GM23248 (cell line): ENCODE results near the gene HHEX. TPM values are rescaled to one million over a fixed set of nuclear protein-coding genes. Genes with fewer than 3 reads are reported as not detected.

ENCODE experiments used
- DNase-seq: peaks from one replicate; pipeline ENCODE4 v3.0.0-alpha.2; 2015
- H2AFZ ChIP-seq: fragments of 200-600 bp; sonication (generic); 2 replicates; pipeline ENCODE4 v1.6.1; 2016; ENCODE audit warnings: antibody characterized with exemption
- H3F3A ChIP-seq: fragments of 200-600 bp; sonication (generic); 2 replicates; pipeline ENCODE4 v1.6.1; 2016; ENCODE audit warnings: mild to moderate bottlenecking, antibody characterized with exemption, mixed run types; ENCODE audit not compliant: insufficient read depth
- H3K27ac ChIP-seq: fragments of 200-600 bp; sonication (generic); 2 replicates; pipeline ENCODE4 v1.5.1; 2016; ENCODE audit warnings: mild to moderate bottlenecking
- H3K27me3 ChIP-seq: fragments of 200-600 bp; sonication (generic); replicated peaks from 2 replicates; pipeline ENCODE4 v1.6.1; 2016; ENCODE audit warnings: mild to moderate bottlenecking; ENCODE audit not compliant: insufficient read depth
- H3K36me3 ChIP-seq: fragments of 200-600 bp; sonication (generic); 2 replicates; pipeline ENCODE4 v1.6.1; 2016; ENCODE audit warnings: low read depth, mild to moderate bottlenecking
- H3K4me1 ChIP-seq: fragments of 200-600 bp; sonication (generic); 2 replicates; pipeline ENCODE4 v1.6.1; 2016; ENCODE audit warnings: mild to moderate bottlenecking; ENCODE audit not compliant: insufficient read depth
- H3K4me2 ChIP-seq: fragments of 200-600 bp; sonication (generic); one replicate; pipeline ENCODE4 v1.6.1; 2016; ENCODE audit warnings: mild to moderate bottlenecking; ENCODE audit not compliant: unreplicated experiment
- H3K4me3 ChIP-seq: fragments of 200-600 bp; sonication (generic); 2 replicates; pipeline ENCODE4 v1.5.1; 2016; ENCODE audit warnings: mild to moderate bottlenecking
- H3K79me2 ChIP-seq: fragments of 200-600 bp; sonication (generic); 2 replicates; pipeline ENCODE4 v1.6.1; 2016; ENCODE audit warnings: mild to moderate bottlenecking; ENCODE audit not compliant: insufficient read depth
- H3K9ac ChIP-seq: fragments of 200-600 bp; sonication (generic); 2 replicates; pipeline ENCODE4 v1.6.1; 2016; ENCODE audit warnings: mild to moderate bottlenecking
- H3K9me2 ChIP-seq: fragments of 200-600 bp; sonication (generic); 2 replicates; pipeline ENCODE4 v1.6.1; 2016; ENCODE audit warnings: mixed run types, mild to moderate bottlenecking, moderate library complexity; ENCODE audit not compliant: insufficient read depth
- H3K9me3 ChIP-seq: fragments of 200-600 bp; sonication (generic); one replicate; pipeline ENCODE4 v1.6.1; 2017; ENCODE audit warnings: low read depth
- H4K20me1 ChIP-seq: fragments of 200-600 bp; sonication (generic); 2 replicates; pipeline ENCODE4 v1.6.0; 2016; ENCODE audit not compliant: insufficient read depth
- EZH2 ChIP-seq: fragments of 200-600 bp; sonication (generic); IDR thresholded peaks from 2 replicates; pipeline ENCODE4 v1.6.1; 2018; ENCODE audit warnings: antibody characterized with exemption, mild to moderate bottlenecking; ENCODE audit not compliant: insufficient read depth, poor library complexity, severe bottlenecking
- EZH2phosphoT487 ChIP-seq: fragments of 200-600 bp; sonication (generic); IDR thresholded peaks from 2 replicates; pipeline ENCODE4 v1.6.1; 2018; ENCODE audit warnings: antibody characterized with exemption, moderate library complexity, mild to moderate bottlenecking, low read depth; ENCODE audit not compliant: insufficient read depth
- WGBS, 2 experiments: methylation state at CpG; one replicate each; pipeline ENCODE4 v1.1.6; 2015 to 2017; ENCODE audit warnings: low lambda C conversion rate in 2 of 2, low coverage in 1 of 2; ENCODE audit errors: missing lambda C conversion rate in 2 of 2; 5-methylcytosine and 5-hydroxymethylcytosine counted together
- in situ Hi-C: fragments of 300-500 bp; cut with MboI; formaldehyde crosslinking; loops from 2 replicates; pipeline ENCODE4 v1.15.0; 2020
- polyA plus RNA-seq: library from polyadenylated mRNA; unstranded; fragments of >200 nt; fragmentation: Nextera tagmentation; extraction: Ambion mirVana; gene quantifications from 2 replicates; pipeline ENCODE4 v1.2.1, GENCODE V29; 2016
- total RNA-seq: library from RNA; depleted of rRNA; stranded (reverse); fragments of >200 nt; shearing (Covaris generic); gene quantifications from 2 replicates; pipeline ENCODE4 v1.2.3, GENCODE V29; 2014

The HHEX gene
- total and polyA plus RNA-seq, 2 experiments from 2014 or later: 0.10 to 0.54 TPM

- no peak for DNase-seq
- no peak overlapping the region for H3K4me3 ChIP-seq
- TF ChIP-seq EZH2phosphoT487 (no peak), EZH2 (no peak)
- H3K27ac ChIP-seq: no peak overlapping the region
- no peaks in the 10 kb centered on the region for H3K79me2 ChIP-seq
- H2AFZ ChIP-seq: no peak overlapping the region
- H3K9ac ChIP-seq: no peak overlapping the region
- no peaks in the 10 kb centered on the region for H3K9me3 ChIP-seq
- in situ Hi-C loops: no loop called here
- no peaks in the 10 kb centered on the region for H3K9me2 ChIP-seq
- H3K4me2 ChIP-seq: no peak overlapping the region
- 17 to 22% methylated on average over 32 to 34 of the region's 34 CpGs for WGBS, 2 experiments
- H3K4me1 ChIP-seq: no peaks in the 10 kb centered on the region
- 0 out of 2 replicates have a peak, but pooled peaks cover 14% of the 10 kb centered on the region for H3F3A ChIP-seq
- H3K36me3 ChIP-seq: no peaks in the 10 kb centered on the region
- H4K20me1 ChIP-seq: no peaks in the 10 kb centered on the region
- peaks cover 52% of the 10 kb centered on the region for H3K27me3 ChIP-seq
Observed at GRCh38 chr10:92692080-92692671, 2.4 kb downstream of the HHEX start.

GRCh38 chr10:92692697-92693533 is 3.2 kb downstream of the HHEX start:
- no peaks in the 10 kb centered on the region for H3K36me3 ChIP-seq
- no peak overlapping the region for H3K27ac ChIP-seq
- no peak for DNase-seq
- H3K27me3 ChIP-seq: peaks cover 52% of the 10 kb centered on the region
- H3K4me2 ChIP-seq: no peak overlapping the region
- WGBS, 2 experiments: 31 to 35% methylated on average over 7 of the region's 7 CpGs
- H3K4me1 ChIP-seq: no peaks in the 10 kb centered on the region
- no peak overlapping the region for H3K4me3 ChIP-seq
- H3K79me2 ChIP-seq: no peaks in the 10 kb centered on the region
- no peak overlapping the region for H2AFZ ChIP-seq
- peak; percentile 82 for TF ChIP-seq EZH2
- no peak for TF ChIP-seq EZH2phosphoT487
- H3F3A ChIP-seq: 0 out of 2 replicates have a peak, but pooled peaks cover 20% of the 10 kb centered on the region
- in situ Hi-C loops: no loop called here
- H3K9ac ChIP-seq: no peak overlapping the region
- H4K20me1 ChIP-seq: no peaks in the 10 kb centered on the region
- H3K9me3 ChIP-seq: no peaks in the 10 kb centered on the region
- no peaks in the 10 kb centered on the region for H3K9me2 ChIP-seq

- H3K4me2 ChIP-seq: no peak overlapping the region
- peaks cover 52% of the 10 kb centered on the region for H3K27me3 ChIP-seq
- TF ChIP-seq EZH2 (no peak), EZH2phosphoT487 (no peak)
- in situ Hi-C loops: no loop called here
- 73 to 84% methylated on average over 1 of the region's 1 CpG for WGBS, 2 experiments
- no peak overlapping the region for H3K4me3 ChIP-seq
- H2AFZ ChIP-seq: no peak overlapping the region
- no peak overlapping the region for H3K27ac ChIP-seq
- no peaks in the 10 kb centered on the region for H3K4me1 ChIP-seq
- H3K79me2 ChIP-seq: no peaks in the 10 kb centered on the region
- 0 out of 2 replicates have a peak, but pooled peaks cover 21% of the 10 kb centered on the region for H3F3A ChIP-seq
- no peaks in the 10 kb centered on the region for H3K9me3 ChIP-seq
- H3K9ac ChIP-seq: no peak overlapping the region
- no peaks in the 10 kb centered on the region for H3K36me3 ChIP-seq
- no peak for DNase-seq
- no peaks in the 10 kb centered on the region for H3K9me2 ChIP-seq
- no peaks in the 10 kb centered on the region for H4K20me1 ChIP-seq
Observed at GRCh38 chr10:92693534-92693893, 3.8 kb downstream of the HHEX start.

- no peak for TF ChIP-seq EZH2
- no peak for TF ChIP-seq EZH2phosphoT487
- H3K4me2 ChIP-seq: peak overlapping the region; percentile 69
- peaks cover 41% of the 10 kb centered on the region for H3K27me3 ChIP-seq
- no peaks in the 10 kb centered on the region for H4K20me1 ChIP-seq
- no peaks in the 10 kb centered on the region for H3K79me2 ChIP-seq
- no peaks in the 10 kb centered on the region for H3K9me3 ChIP-seq
- H2AFZ ChIP-seq: peak overlapping the region; percentile 80
- 9 to 15% methylated on average over 37 to 58 of the region's 61 CpGs for WGBS, 2 experiments
- no peaks in the 10 kb centered on the region for H3K9me2 ChIP-seq
- peak overlapping the region; percentile 62 for H3K4me3 ChIP-seq
- in situ Hi-C loops: no loop called here
- no peaks in the 10 kb centered on the region for H3K36me3 ChIP-seq
- H3K9ac ChIP-seq: peak overlapping the region; percentile 48
- 0 out of 2 replicates have a peak, but pooled peaks cover 21% of the 10 kb centered on the region for H3F3A ChIP-seq
- no peaks in the 10 kb centered on the region for H3K4me1 ChIP-seq
- H3K27ac ChIP-seq: no peak overlapping the region
- peak; percentile 80 for DNase-seq
Observed at GRCh38 chr10:92695679-92696605, 6.2 kb downstream of the HHEX start.
